CD8-positive, alpha-beta memory T cell (primary cell): ENCODE results near the gene MGAT4D. TPM values are rescaled to one million over a fixed set of nuclear protein-coding genes. Genes with fewer than 3 reads are reported as not detected.
"Not testable (repeated sequence)": the region's sequence is repeated elsewhere in the genome, so short reads cannot be mapped to it uniquely, and the experiment has no call there.

Source experiments
- CTCF ChIA-PET: fragments of 350-600 bp; sonication (Branson Sonifier 250); formaldehyde crosslinking; loops from one replicate; lab custom pipeline; 2021; ENCODE audit warnings: antibody characterized with exemption; lab: Charles Lee
- POLR2A ChIA-PET: fragments of 350-600 bp; sonication (Branson Sonifier 250); formaldehyde crosslinking; loops from one replicate; lab custom pipeline; 2021; ENCODE audit warnings: antibody characterized with exemption; lab: Charles Lee
- DNase-seq, 5 donors: peaks; one replicate each; pipeline versions ENCODE4 v3.0.0 to v3.0.0-alpha.2; 2020 to 2022; ENCODE audit warnings: mixed read lengths in 1 of 5
- H3K27ac ChIP-seq: one replicate; pipeline ENCODE4 v1.7.0; 2013; ENCODE audit warnings: low read depth, mild to moderate bottlenecking, low read length, moderate library complexity
- H3K27me3 ChIP-seq: 2 replicates; pipeline ENCODE4 v1.7.0; 2013; ENCODE audit warnings: low read length, mild to moderate bottlenecking; ENCODE audit not compliant: insufficient read depth, poor library complexity, severe bottlenecking
- H3K36me3 ChIP-seq: 2 replicates; pipeline ENCODE4 v1.7.0; 2013; ENCODE audit warnings: mild to moderate bottlenecking, low read length, moderate library complexity; ENCODE audit not compliant: insufficient read depth
- H3K4me1 ChIP-seq: 2 replicates; pipeline ENCODE4 v1.7.0; 2013; ENCODE audit warnings: mild to moderate bottlenecking, low read length, moderate library complexity; ENCODE audit not compliant: insufficient read depth
- H3K4me3 ChIP-seq: 2 replicates; pipeline ENCODE4 v1.7.0; 2013; ENCODE audit warnings: mild to moderate bottlenecking, low read length
- H3K9me3 ChIP-seq: 2 replicates; pipeline ENCODE4 v1.7.0; 2013; ENCODE audit warnings: mild to moderate bottlenecking, low read length
- H3K27ac Mint-ChIP-seq, 8 donors: one replicate each; pipeline ENCODE4 v1.8.0; 2020 to 2021; ENCODE audit warnings: mixed read lengths in 8 of 8, mild to moderate bottlenecking in 6 of 8, inconsistent platforms in 3 of 8, moderate library complexity in 3 of 8
- H3K27me3 Mint-ChIP-seq, 2 donors: one replicate each; pipeline ENCODE4 v1.8.0; 2020 to 2021; ENCODE audit warnings: mixed read lengths in 2 of 2, mild to moderate bottlenecking in 1 of 2, moderate library complexity in 1 of 2
- H3K36me3 Mint-ChIP-seq, 3 donors: one replicate each; pipeline ENCODE4 v1.8.0; 2020 to 2021; ENCODE audit warnings: mixed read lengths in 3 of 3, inconsistent platforms in 1 of 3, mild to moderate bottlenecking in 1 of 3
- H3K4me1 Mint-ChIP-seq, 3 donors: one replicate each; pipeline ENCODE4 v1.8.0; 2020 to 2021; ENCODE audit warnings: mixed read lengths in 3 of 3, inconsistent platforms in 1 of 3, mild to moderate bottlenecking in 1 of 3
- H3K4me3 Mint-ChIP-seq, 7 donors: one replicate each; pipeline ENCODE4 v1.8.0; 2020 to 2021; ENCODE audit warnings: mixed read lengths in 7 of 7, mild to moderate bottlenecking in 6 of 7, moderate library complexity in 4 of 7, inconsistent platforms in 2 of 7
- H3K9me3 Mint-ChIP-seq, 5 donors: one replicate each; pipeline ENCODE4 v1.8.0; 2020 to 2022; ENCODE audit warnings: mixed read lengths in 5 of 5, mild to moderate bottlenecking in 3 of 5, moderate library complexity in 2 of 5, inconsistent platforms in 1 of 5
- polyA plus RNA-seq: library from polyadenylated mRNA; unstranded; fragments of 300-500 nt; fragmentation: Illumina TruSeq; gene quantifications from one replicate; pipeline ENCODE4 v1.2.3, GENCODE V29; 2021
- total RNA-seq, 2 experiments: library from RNA; stranded (reverse); gene quantifications; one replicate each; pipeline ENCODE4 v1.2.3, GENCODE V29; 2021

Gene MGAT4D
- total and polyA plus RNA-seq, 3 experiments from 2014 or later: not detected

DNA sequence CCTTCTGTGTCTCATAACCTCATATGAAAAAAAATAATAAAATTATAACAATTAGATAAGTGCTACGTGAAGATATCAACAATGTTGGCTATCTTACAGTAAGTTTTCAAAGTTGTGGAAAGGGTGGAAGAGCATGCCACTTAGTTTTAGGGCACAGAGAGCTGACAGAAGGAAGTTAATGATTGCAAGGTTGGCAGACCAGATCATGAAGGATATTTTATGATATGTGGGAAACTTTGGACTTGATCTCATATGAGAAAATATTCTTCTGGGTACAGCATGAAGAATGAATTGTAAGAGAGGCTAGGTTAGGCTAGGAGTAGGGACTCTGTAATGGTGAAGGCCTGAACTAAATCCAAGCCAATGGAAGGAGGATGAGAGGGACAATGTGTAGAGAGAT is 34.5 kb downstream of the MGAT4D start:
- Mint-ChIP-seq H3K27ac (no peak overlapping the region), H3K27me3 (peaks cover 7 to 34% of the 10 kb centered on the region in 2 donors), H3K36me3 (no peaks in the 10 kb centered on the region), H3K9me3 (peaks cover 0 to 2% (median 0%) of the 10 kb centered on the region in 5 donors), H3K4me3 (peak overlapping the region in 1 of 7 donors; percentile 57), H3K4me1 (no peaks in the 10 kb centered on the region)
- no peak for DNase-seq
- Histone ChIP-seq H3K4me3 (no peak overlapping the region), H3K36me3 (no peaks in the 10 kb centered on the region), H3K27me3 (no peaks in the 10 kb centered on the region), H3K9me3 (no peaks in the 10 kb centered on the region), H3K27ac (no peak overlapping the region), H3K4me1 (no peaks in the 10 kb centered on the region)
- POLR2A ChIA-PET: no interaction called here
- CTCF ChIA-PET: no interaction called here

DNA sequence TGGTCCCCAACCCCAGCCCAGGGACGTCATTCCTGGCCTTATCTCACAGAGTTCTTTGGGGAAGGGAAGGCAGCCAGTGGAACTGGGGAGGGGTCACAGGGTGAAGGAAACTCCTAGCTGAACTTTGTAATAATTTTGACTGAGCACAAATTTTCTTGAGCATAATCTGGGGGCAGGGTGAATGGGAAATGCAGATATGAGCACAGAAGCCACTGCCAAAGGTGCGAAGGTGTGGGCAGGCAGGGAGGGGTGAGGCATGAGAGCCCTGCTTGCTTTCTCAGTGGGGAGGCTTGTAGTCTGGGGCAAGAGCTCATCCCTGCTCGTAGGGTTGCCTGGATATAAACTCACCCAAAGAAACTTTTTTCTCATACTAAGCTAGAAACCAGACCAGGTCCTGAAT is 34.9 kb downstream of the MGAT4D start:
- no peaks in the 10 kb centered on the region for H3K27me3 ChIP-seq
- H3K27ac Mint-ChIP-seq: no peak overlapping the region
- POLR2A ChIA-PET: no interaction called here
- no peaks in the 10 kb centered on the region for H3K36me3 Mint-ChIP-seq
- peaks cover 7 to 36% of the 10 kb centered on the region in 2 donors for H3K27me3 Mint-ChIP-seq
- no peak overlapping the region for H3K4me3 ChIP-seq
- peaks cover 0 to 2% (median 0%) of the 10 kb centered on the region in 5 donors for H3K9me3 Mint-ChIP-seq
- no peaks in the 10 kb centered on the region for H3K4me1 ChIP-seq
- H3K27ac ChIP-seq: no peak overlapping the region
- no peaks in the 10 kb centered on the region for H3K9me3 ChIP-seq
- no peaks in the 10 kb centered on the region for H3K36me3 ChIP-seq
- CTCF ChIA-PET: no interaction called here
- no peak for DNase-seq
- H3K4me1 Mint-ChIP-seq: no peaks in the 10 kb centered on the region
- no peak overlapping the region for H3K4me3 Mint-ChIP-seq

DNA sequence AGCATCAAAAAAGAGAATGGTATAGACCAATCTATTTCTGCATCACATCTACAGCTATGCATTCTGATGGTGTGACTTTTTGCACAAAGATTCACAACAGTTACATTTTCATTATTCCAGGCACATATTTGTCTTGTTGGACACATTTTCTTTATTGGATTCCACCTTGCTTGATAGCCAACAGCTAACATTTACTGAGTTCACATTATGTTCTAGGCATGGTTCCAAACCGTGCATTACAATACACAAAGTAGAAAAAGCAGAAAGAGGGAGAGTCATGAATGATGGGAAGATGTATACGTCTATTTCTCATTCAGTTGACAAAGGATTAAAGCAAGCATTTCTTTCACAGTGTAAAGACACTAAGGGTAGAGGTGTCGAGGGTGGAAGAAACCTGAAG is 47.7 kb downstream of the MGAT4D start:
- peaks cover 5 to 53% of the 10 kb centered on the region in 2 donors for H3K27me3 Mint-ChIP-seq
- H3K36me3 ChIP-seq: no peaks in the 10 kb centered on the region
- H3K27ac Mint-ChIP-seq: no peak overlapping the region
- no peak for DNase-seq
- no peak overlapping the region for H3K4me3 Mint-ChIP-seq
- no peaks in the 10 kb centered on the region for H3K9me3 ChIP-seq
- no peaks in the 10 kb centered on the region for H3K27me3 ChIP-seq
- no peaks in the 10 kb centered on the region for H3K4me1 ChIP-seq
- no peaks in the 10 kb centered on the region for H3K36me3 Mint-ChIP-seq
- ChIA-PET POLR2A (no interaction called here), CTCF (no interaction called here)
- H3K9me3 Mint-ChIP-seq: no peaks in the 10 kb centered on the region
- no peak overlapping the region for H3K4me3 ChIP-seq
- H3K4me1 Mint-ChIP-seq: no peaks in the 10 kb centered on the region
- H3K27ac ChIP-seq: no peak overlapping the region

DNA sequence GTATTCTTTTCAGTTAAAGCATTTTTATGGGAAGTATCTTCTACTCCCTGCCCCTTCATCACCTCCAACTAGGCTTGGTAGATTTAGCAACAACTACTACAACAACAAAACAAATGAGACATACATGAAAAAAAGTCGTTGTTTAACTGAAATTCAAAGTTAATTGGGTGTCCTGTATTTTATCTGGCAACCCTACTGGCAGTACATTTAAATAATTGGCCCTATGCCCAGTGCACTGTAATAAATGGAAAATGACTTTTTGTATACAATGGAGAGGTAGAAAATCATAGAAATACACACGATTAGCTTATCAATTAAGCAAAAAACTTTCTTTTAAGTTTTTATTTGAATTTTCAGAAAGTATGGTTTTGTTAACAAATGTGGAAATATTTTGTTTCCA is 49.3 kb downstream of the MGAT4D start:
- Mint-ChIP-seq H3K27me3 (peaks cover 5 to 49% of the 10 kb centered on the region in 2 donors), H3K36me3 (no peaks in the 10 kb centered on the region), H3K4me1 (no peaks in the 10 kb centered on the region), H3K4me3 (no peak overlapping the region), H3K27ac (no peak overlapping the region), H3K9me3 (no peaks in the 10 kb centered on the region)
- Histone ChIP-seq H3K36me3 (no peaks in the 10 kb centered on the region), H3K27me3 (no peaks in the 10 kb centered on the region), H3K27ac (no peak overlapping the region), H3K9me3 (no peaks in the 10 kb centered on the region), H3K4me3 (no peak overlapping the region), H3K4me1 (no peaks in the 10 kb centered on the region)
- DNase-seq: no peak
- ChIA-PET POLR2A (no interaction called here), CTCF (no interaction called here)

DNA sequence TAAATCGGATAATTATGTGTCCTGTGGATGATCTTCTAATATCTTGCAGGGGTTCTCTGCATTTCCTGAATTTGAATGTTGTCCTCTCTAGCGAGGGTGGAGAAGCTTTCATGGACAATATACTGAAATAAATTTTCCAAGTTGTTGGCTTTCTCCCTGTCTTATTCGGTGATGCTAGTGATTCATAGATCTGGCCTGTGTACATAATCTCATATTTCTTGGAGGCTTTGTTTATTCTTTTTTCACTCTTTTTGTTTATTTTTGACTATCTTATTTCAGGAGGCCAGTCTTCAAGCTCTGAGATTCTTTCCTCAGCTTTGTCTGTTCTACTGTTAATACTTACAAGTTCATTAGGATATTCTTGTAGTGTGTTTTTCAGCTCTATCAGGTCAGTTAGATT is 49.9 kb downstream of the MGAT4D start:
- POLR2A ChIA-PET: no interaction called here
- Histone ChIP-seq H3K36me3 (no peaks in the 10 kb centered on the region), H3K4me1 (no peaks in the 10 kb centered on the region), H3K9me3 (no peaks in the 10 kb centered on the region), H3K27me3 (no peaks in the 10 kb centered on the region), H3K27ac (no peak overlapping the region), H3K4me3 (no peak overlapping the region)
- no peaks in the 10 kb centered on the region for H3K36me3 Mint-ChIP-seq
- H3K27ac Mint-ChIP-seq: no peak overlapping the region
- H3K4me1 Mint-ChIP-seq: no peaks in the 10 kb centered on the region
- H3K27me3 Mint-ChIP-seq: peaks cover 5 to 45% of the 10 kb centered on the region in 2 donors
- H3K4me3 Mint-ChIP-seq: no peak overlapping the region
- no peak for DNase-seq
- H3K9me3 Mint-ChIP-seq: no peaks in the 10 kb centered on the region
- CTCF ChIA-PET: no interaction called here

DNA sequence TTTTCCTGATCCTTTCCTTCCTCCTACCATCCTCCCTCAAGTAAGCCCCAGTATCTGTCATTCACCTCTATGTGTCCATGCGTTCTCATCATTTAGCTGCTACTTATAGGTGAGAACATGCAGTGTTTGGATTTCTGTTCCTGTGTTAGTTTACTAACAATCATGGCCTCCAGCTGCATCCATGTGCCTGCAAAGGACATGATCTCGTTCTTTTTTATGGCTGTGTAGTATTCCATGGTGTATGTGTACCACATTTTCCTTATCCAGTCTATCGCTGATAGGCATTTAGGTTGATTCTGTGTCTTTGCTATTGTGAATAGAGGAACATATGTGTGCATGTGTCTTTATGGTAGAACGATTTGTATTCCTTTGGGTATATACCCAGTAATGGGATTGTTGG is 53.7 kb downstream of the MGAT4D start:
- H3K4me3 Mint-ChIP-seq, POLR2A ChIA-PET, H3K36me3 Mint-ChIP-seq, H3K27ac Mint-ChIP-seq, H3K36me3 ChIP-seq, H3K4me1 Mint-ChIP-seq, H3K27ac ChIP-seq, DNase-seq, H3K9me3 ChIP-seq, H3K9me3 Mint-ChIP-seq, H3K4me3 ChIP-seq, H3K4me1 ChIP-seq, CTCF ChIA-PET, H3K27me3 ChIP-seq: not testable (repeated sequence)
- H3K27me3 Mint-ChIP-seq: peaks cover 5 to 27% of the 10 kb centered on the region in 2 donors

DNA sequence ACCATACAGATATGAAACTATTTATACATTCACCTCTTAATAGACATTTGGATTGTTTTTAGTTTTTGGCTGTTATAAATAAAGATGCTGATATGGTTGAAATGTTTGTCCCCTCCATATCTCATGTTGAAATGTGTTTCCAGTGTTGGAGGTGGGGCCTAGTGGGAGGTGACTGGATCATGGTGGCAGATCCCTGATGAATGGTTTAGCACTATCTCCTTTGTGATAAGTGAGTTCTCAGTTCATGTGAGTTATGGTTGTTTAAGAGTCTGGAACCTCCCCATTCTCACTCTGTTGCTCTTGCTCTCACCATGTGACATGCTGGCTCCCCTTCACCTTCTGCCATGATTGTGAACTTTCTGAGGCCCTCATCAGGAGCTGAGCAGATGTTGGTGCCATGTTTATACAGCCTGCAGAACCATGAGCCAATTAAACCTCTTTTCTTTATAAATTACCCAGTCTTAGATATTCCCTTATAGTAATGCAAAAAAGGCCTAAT is 58.4 kb downstream of the MGAT4D start:
- Mint-ChIP-seq H3K4me3 (no peak overlapping the region), H3K27me3 (peaks cover 3 to 8% of the 10 kb centered on the region in 2 donors), H3K4me1 (no peaks in the 10 kb centered on the region), H3K9me3 (no peaks in the 10 kb centered on the region), H3K36me3 (no peaks in the 10 kb centered on the region), H3K27ac (peak overlapping the region in 1 of 8 donors; percentile 59)
- ChIA-PET CTCF (no interaction called here), POLR2A (no interaction called here)
- no peak overlapping the region for H3K27ac ChIP-seq
- H3K4me1 ChIP-seq: no peaks in the 10 kb centered on the region
- no peak overlapping the region for H3K4me3 ChIP-seq
- no peaks in the 10 kb centered on the region for H3K36me3 ChIP-seq
- no peak for DNase-seq
- H3K27me3 ChIP-seq: no peaks in the 10 kb centered on the region
- H3K9me3 ChIP-seq: no peaks in the 10 kb centered on the region

DNA sequence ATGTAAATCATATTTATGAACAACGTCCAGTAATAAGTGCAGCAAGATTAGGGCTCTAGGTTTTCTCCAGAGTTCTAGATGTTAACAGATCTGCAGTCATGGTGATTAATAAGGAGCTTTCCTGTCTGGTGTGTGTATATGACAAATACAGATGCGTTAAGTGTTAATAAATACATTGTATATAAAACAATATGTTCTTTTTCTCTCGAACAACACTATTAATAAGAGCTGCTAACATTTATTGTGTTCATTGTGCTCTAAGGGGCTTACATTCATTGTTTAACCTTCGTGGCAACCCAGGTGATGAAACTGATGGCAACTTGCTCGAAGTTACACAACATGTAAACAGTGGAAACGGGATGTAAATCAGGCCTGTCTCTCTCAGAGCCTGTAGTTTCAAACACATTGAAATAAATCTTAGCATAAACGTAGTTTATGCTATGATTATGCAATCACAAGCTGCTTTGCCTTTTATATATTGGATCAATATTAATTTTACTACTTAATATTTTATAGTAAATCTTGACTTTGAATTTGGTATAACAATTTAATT is 70.1 kb downstream of the MGAT4D start:
- peaks cover 40 to 75% of the 10 kb centered on the region in 2 donors for H3K27me3 Mint-ChIP-seq
- POLR2A ChIA-PET: interaction anchor here (0.6 kb wide), 1 partner anchor 1412 kb away, joined by 3 read pairs; no protein-coding TSS in a partner anchor

More for the DNA sequence above, 70.1 kb downstream of the MGAT4D start:
- Histone ChIP-seq H3K9me3 (no peaks in the 10 kb centered on the region), H3K4me1 (no peaks in the 10 kb centered on the region), H3K27me3 (peaks cover 9% of the 10 kb centered on the region), H3K27ac (no peak overlapping the region), H3K36me3 (no peaks in the 10 kb centered on the region), H3K4me3 (no peak overlapping the region)
- Mint-ChIP-seq H3K27ac (no peak overlapping the region), H3K4me3 (peak overlapping the region in 6 of 7 donors; percentile 70 to 87 (median 74)), H3K9me3 (no peaks in the 10 kb centered on the region), H3K4me1 (peaks cover 9 to 13% (median 13%) of the 10 kb centered on the region in 3 donors), H3K36me3 (no peaks in the 10 kb centered on the region)
- CTCF ChIA-PET: interaction anchor here (1.0 kb wide), 1 partner anchor 16 kb away, joined by 3 read pairs; no protein-coding TSS in a partner anchor
- DNase-seq: no peak
